Measurements from ENCODE around the gene ATP6V1G1. TPM values are rescaled to one million over a fixed set of nuclear protein-coding genes. Genes with fewer than 3 reads are reported as not detected.

Gene ATP6V1G1
- total RNA-seq, 1 donor from 2014 or later, result 107 TPM

GRCh38 chr9:114614373-114614772, 26.8 kb downstream of the ATP6V1G1 start:
- no peak for TF ChIP-seq CTCF (IDR thresholded peaks at IDR 0.05; ENCODE audit: unreplicated experiment)
- no peak overlapping the region for H3K27ac Mint-ChIP-seq
- H3K36me3 Mint-ChIP-seq, result peaks cover 15% of the 10 kb centered on the region
- DNase-seq (ENCODE audit: low spot score in 2 of 2, unreplicated experiment in 2 of 2), result no peak
- H3K27me3 Mint-ChIP-seq (ENCODE audit: low read depth), result no peaks in the 10 kb centered on the region
- H3K9me3 Mint-ChIP-seq, result no peaks in the 10 kb centered on the region
- peaks cover 28% of the 10 kb centered on the region for H3K4me1 Mint-ChIP-seq
- no peak overlapping the region for H3K4me3 Mint-ChIP-seq

DNA sequence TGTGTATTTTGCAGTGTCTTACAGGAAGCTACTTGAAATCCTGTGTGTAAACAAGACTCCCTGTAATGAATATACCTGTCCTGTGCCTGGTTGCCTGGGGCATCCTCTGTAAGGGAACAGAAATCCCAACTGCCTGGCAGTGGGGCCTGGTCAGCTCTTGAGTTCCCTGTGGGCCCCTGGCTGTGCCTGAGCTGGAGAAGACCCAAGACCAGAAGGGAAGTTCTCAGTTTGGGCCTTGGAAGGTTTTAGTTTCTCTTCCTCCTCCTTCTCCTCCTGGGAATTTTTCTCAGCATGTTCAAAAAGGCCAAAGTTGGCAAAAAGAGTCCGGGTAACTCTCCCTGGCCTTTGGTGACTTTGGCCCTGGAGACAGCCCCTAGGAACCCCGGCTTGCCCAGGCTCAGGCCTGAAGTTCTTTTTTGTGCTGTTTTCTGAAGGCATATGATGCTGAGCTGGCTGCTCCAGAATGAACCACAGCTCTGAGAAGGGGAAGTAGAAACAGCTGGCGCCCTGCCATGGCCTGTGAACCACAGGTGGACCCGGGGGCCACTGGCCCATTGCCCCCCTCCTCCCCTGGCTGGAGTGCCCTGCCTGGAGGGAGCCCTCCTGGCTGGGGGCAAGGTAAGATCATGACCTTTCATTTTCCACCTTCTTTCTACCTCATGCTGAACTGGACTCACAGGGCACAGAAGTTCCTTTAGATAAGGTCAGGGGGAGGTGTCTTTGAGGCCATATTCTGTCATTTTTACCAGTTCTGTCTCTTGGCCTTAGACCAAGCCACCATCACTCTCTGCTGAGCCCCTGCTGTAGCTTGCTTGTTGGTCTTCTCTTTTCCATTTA, 29.3 kb downstream of the ATP6V1G1 start:
- H3K36me3 Mint-ChIP-seq, result peaks cover 28% of the 10 kb centered on the region
- H3K4me1 Mint-ChIP-seq, result peaks cover 16% of the 10 kb centered on the region
- H3K27me3 Mint-ChIP-seq (ENCODE audit: low read depth), result no peaks in the 10 kb centered on the region
- H3K4me3 Mint-ChIP-seq, result no peak overlapping the region
- H3K9me3 Mint-ChIP-seq, result no peaks in the 10 kb centered on the region
- no peak for DNase-seq (ENCODE audit: low spot score in 2 of 2, unreplicated experiment in 2 of 2)
- no peak overlapping the region for H3K27ac Mint-ChIP-seq
- no peak for TF ChIP-seq CTCF (IDR thresholded peaks at IDR 0.05; ENCODE audit: unreplicated experiment)

DNA sequence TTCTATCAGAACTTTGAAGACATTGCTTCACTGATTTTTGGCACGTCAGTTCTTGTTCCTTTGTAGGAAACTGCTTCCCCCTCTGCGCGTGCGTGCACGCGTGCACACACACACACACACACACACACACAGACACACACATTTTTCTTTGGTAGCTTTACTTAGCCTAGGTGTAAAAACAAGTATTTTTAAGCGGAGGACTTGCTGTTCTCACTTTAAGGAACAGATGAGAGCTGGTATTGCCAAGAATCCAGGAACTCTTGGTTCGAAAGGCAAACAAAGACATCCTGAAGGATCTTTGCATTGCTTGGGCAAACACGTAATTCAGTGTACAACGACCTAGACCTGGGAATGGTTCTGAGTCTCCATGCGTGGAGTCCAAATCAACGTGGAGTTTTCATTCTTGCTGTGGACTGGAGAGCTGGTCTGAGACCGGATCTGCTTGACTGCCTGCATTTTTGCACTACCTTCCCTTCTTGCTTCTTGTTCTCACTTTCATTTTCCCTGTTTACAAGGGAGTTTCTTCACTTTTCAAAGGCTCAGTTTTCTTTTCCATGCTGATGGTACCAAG, 31.7 kb downstream of the ATP6V1G1 start:
- Mint-ChIP-seq H3K27me3 (ENCODE audit: low read depth) (no peaks in the 10 kb centered on the region), H3K4me1 (no peaks in the 10 kb centered on the region), H3K4me3 (no peak overlapping the region), H3K9me3 (no peaks in the 10 kb centered on the region), H3K36me3 (peaks cover 38% of the 10 kb centered on the region), H3K27ac (no peak overlapping the region)
- no peak for TF ChIP-seq CTCF (IDR thresholded peaks at IDR 0.05; ENCODE audit: unreplicated experiment)
- DNase-seq (ENCODE audit: low spot score in 2 of 2, unreplicated experiment in 2 of 2), result no peak

DNA sequence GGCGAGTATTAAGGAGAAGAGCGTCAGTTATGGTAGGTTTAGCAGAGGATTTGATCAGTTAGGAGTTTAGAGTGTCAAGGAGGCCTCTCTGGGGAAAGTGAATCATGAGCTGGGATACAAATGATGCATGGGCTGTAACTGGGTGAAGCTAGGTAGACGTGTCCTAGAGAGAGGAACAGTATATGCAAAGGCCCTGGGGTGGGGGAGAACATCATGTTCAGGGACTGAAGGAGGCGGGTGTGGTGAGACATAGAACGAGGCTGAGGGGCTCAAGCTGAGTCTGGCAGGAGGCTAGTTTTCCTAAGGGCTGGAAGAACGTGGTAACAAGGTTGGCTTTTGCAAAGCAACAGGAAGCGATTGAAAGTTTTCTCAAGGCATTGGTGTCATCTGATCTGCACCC, 34.0 kb downstream of the ATP6V1G1 start:
- peaks cover 35% of the 10 kb centered on the region for H3K36me3 Mint-ChIP-seq
- H3K9me3 Mint-ChIP-seq, result no peaks in the 10 kb centered on the region
- TF ChIP-seq CTCF (IDR thresholded peaks at IDR 0.05; ENCODE audit: unreplicated experiment), result no peak
- no peaks in the 10 kb centered on the region for H3K27me3 Mint-ChIP-seq (ENCODE audit: low read depth)
- DNase-seq (ENCODE audit: low spot score in 2 of 2, unreplicated experiment in 2 of 2), result no peak
- H3K27ac Mint-ChIP-seq, result no peak overlapping the region
- no peaks in the 10 kb centered on the region for H3K4me1 Mint-ChIP-seq
- no peak overlapping the region for H3K4me3 Mint-ChIP-seq

GRCh38 chr9:114621975-114622609, 34.5 kb downstream of the ATP6V1G1 start:
- Mint-ChIP-seq H3K27me3 (ENCODE audit: low read depth) (no peaks in the 10 kb centered on the region), H3K4me1 (no peaks in the 10 kb centered on the region), H3K9me3 (no peaks in the 10 kb centered on the region), H3K4me3 (no peak overlapping the region), H3K36me3 (peaks cover 37% of the 10 kb centered on the region), H3K27ac (no peak overlapping the region)
- TF ChIP-seq CTCF (IDR thresholded peaks at IDR 0.05; ENCODE audit: unreplicated experiment), result no peak
- no peak for DNase-seq (ENCODE audit: low spot score in 2 of 2, unreplicated experiment in 2 of 2)

Data from mesothelial cell of epicardium (in vitro differentiated cells).